ENCODE results near the gene UBALD1. TPM values are rescaled to one million over a fixed set of nuclear protein-coding genes. Genes with fewer than 3 reads are reported as not detected.
A peak's percentile ranks its signal among the peaks of the same experiment; 100 is the strongest.

The UBALD1 gene
- total RNA-seq, 4 donors from 2014 or later, result 5.5 to 16.3 (median 6.7) TPM

- TF ChIP-seq, protein P1, sequence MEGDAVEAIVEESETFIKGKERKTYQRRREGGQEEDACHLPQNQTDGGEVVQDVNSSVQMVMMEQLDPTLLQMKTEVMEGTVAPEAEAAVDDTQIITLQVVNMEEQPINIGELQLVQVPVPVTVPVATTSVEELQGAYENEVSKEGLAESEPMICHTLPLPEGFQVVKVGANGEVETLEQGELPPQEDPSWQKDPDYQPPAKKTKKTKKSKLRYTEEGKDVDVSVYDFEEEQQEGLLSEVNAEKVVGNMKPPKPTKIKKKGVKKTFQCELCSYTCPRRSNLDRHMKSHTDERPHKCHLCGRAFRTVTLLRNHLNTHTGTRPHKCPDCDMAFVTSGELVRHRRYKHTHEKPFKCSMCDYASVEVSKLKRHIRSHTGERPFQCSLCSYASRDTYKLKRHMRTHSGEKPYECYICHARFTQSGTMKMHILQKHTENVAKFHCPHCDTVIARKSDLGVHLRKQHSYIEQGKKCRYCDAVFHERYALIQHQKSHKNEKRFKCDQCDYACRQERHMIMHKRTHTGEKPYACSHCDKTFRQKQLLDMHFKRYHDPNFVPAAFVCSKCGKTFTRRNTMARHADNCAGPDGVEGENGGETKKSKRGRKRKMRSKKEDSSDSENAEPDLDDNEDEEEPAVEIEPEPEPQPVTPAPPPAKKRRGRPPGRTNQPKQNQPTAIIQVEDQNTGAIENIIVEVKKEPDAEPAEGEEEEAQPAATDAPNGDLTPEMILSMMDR (IDR thresholded peaks at IDR 0.05), result no peak
- DNase-seq (ENCODE audit: low spot score) (no peak), ATAC-seq (ENCODE audit: low FRiP score) (no peak)
These were observed 19.4 kb upstream of the UBALD1 start for GRCh38 chr16:4633910-4634635.

DNA sequence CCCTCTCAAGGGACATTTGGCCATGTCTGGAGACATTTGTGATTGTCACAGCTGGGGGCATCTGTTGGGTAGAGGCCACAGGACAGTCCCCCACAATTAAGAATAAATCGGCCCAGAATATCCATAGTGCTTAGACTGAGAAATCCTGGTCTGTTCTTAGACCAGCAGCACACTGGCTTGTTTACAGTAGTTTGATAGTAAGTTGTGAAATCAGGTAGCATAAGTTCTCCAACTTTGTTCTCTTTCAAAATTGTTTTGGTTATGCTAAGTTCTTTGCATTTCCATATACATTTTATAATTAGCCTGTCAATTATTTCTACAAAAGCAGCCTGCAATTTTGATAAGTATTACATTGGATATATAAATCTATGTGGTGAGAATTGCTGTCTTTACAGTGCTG is 16.8 kb upstream of the UBALD1 start:
- ATAC-seq (ENCODE audit: low FRiP score), result no peak
- TF ChIP-seq, protein P1 (IDR thresholded peaks at IDR 0.05), result no peak
- no peak for DNase-seq (ENCODE audit: low spot score)

DNA sequence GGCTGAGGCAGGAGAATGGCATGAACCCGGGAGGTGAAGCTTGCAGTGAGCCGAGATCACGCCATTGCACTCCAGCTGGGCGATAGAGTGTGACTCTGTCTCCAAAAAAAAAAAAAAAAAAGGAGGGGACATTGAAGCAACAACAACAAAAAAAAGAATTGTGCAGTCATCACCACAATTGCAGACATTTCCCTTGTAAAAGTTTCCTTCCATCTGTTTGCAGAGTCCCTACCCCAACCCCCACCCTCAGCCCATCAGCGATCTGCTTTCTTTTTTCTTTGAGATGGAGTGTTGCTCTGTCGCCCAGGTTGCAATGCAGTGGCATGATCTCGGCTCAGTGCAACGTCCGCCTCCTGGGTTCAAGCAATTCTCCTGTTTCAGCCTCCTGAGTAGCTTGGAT is 13.6 kb upstream of the UBALD1 start:
- ATAC-seq (ENCODE audit: low FRiP score), result no peak
- TF ChIP-seq, protein P1 (IDR thresholded peaks at IDR 0.05), result no peak

DNA sequence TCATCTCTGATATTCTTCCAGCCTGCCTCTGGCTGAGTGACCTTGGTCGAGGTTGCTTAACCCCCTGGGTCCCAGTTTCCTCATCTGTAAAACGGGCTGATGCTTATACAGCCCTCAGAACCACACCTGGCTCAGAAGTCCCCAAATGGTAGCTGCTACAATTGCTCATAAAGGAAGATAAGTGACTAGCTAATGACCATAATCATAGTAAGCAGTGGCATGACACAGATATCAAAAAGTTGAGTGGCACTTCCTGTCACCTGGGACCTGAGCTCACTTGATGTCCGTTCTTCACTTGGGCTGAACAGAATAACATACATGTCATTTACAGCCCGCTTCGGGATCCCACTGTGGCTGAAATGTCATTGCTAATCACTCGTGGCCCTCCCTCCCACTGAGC is 11.7 kb upstream of the UBALD1 start:
- no peak for ATAC-seq (ENCODE audit: low FRiP score)
- TF ChIP-seq, protein P1 (IDR thresholded peaks at IDR 0.05), result no peak
- DNase-seq (ENCODE audit: low spot score), result no peak

More for the DNA sequence above, 13.6 kb upstream of the UBALD1 start:
- DNase-seq (ENCODE audit: low spot score), result no peak

DNA sequence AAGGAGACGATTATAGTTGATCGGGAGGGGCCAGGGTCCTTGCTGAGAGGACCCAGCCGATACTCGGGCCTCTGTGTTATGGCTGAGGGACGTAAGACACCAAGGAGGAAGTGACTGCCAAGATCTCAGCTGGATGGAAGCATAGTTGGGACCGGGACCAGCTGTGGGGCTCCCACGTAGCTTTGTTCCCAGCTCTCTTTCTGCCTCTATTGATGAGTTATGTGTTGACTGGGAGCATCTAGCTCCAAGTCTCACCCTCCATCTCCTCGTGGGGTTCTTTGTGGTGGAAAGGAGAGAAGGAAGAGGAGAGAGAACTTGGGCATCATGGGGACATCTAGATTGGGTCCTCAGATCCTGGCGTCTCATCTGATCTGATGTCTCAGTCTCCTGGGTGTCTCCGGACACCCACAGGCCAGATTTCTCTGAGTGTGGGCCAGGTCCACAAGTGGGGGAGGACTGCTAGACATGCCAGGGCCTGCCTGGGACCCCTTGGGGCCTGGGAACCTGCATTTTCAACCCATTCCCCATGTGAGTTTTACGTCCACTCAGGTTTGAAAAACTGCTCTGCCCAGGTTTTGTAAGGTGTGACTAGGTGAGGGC is 11.0 kb upstream of the UBALD1 start:
- ATAC-seq (ENCODE audit: low FRiP score), result no peak
- DNase-seq (ENCODE audit: low spot score), result no peak

DNA sequence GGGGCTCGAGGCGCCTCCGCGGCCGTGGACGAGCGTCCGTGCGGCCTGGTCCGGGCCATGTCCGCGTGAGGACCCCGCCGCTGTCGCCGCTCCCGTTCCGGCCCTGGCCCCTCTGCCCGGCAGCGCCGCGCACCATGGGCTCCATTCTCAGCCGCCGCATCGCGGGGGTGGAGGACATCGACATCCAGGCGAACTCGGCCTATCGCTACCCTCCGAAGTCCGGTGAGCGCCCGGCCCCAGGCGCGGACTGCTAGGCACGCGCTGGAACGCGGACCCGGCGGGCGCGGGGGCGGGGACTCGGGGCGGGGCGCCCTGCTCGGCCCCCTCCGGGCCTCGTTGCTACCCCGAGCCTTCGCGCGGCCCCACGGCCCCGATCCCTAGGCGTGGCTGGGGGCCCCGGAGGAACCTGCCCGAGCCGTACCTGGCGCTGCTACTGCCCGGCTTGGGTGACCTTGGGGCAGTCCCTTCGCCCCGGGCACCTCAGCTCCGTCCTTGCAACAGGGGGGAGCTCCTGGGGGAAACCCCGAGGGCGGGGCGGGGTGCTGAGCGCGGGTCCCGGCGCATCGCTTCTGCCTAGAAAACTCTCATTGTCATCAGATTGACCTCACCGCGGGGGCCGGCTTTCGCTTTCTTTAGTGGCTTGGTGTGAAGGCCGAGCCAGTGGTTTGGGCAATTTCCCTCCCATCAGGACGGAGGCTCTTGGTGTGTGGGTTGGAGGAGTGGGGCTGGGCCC is 10.3 kb upstream of the UBALD1 start:
- DNase-seq (ENCODE audit: low spot score) (peak; percentile 73), ATAC-seq (ENCODE audit: low FRiP score) (peak; percentile 53)
- TF ChIP-seq, protein P1 (IDR thresholded peaks at IDR 0.05), result no peak

More for the DNA sequence above, 11.0 kb upstream of the UBALD1 start:
- TF ChIP-seq, protein P1 (IDR thresholded peaks at IDR 0.05), result no peak
